CD4-positive, alpha-beta memory T cell (primary cell): ENCODE results near the gene ADAM33. TPM values are rescaled to one million over a fixed set of nuclear protein-coding genes. Genes with fewer than 3 reads are reported as not detected.

ENCODE experiments used
- CTCF ChIA-PET: fragments of 350-600 bp; sonication (Branson Sonifier 250); formaldehyde crosslinking; loops from one replicate; lab custom pipeline; 2021; ENCODE audit warnings: inconsistent platforms; ENCODE audit not compliant: partially characterized antibody; lab: Charles Lee
- POLR2A ChIA-PET: fragments of 350-600 bp; sonication (Branson Sonifier 250); formaldehyde crosslinking; loops from one replicate; lab custom pipeline; 2021; ENCODE audit not compliant: partially characterized antibody; lab: Charles Lee
- DNase-seq, 5 donors: peaks; one replicate each; pipeline versions ENCODE4 v3.0.0 to v3.0.0-alpha.2; 2020 to 2022; ENCODE audit warnings: mixed read lengths in 1 of 5
- H3K27ac ChIP-seq: one replicate; pipeline ENCODE4 v1.7.0; 2013; ENCODE audit warnings: low read depth, low read length
- H3K27me3 ChIP-seq: 2 replicates; pipeline ENCODE4 v1.7.0; 2013; ENCODE audit warnings: mild to moderate bottlenecking, low read length, moderate library complexity; ENCODE audit not compliant: insufficient read depth
- H3K36me3 ChIP-seq: 2 replicates; pipeline ENCODE4 v1.7.0; 2013; ENCODE audit warnings: mild to moderate bottlenecking, low read length, moderate library complexity; ENCODE audit not compliant: insufficient read depth
- H3K4me1 ChIP-seq: 2 replicates; pipeline ENCODE4 v1.7.0; 2013; ENCODE audit warnings: mild to moderate bottlenecking, low read length, moderate library complexity; ENCODE audit not compliant: insufficient read depth
- H3K4me3 ChIP-seq, 2 donors: one replicate each; pipeline ENCODE4 v1.7.0; 2013; ENCODE audit warnings: low read length in 2 of 2, mild to moderate bottlenecking in 1 of 2
- H3K9me3 ChIP-seq, 2 donors: one replicate each; pipeline ENCODE4 v1.7.0; 2013; ENCODE audit warnings: low read length in 2 of 2, control low read depth in 1 of 2; ENCODE audit not compliant: control insufficient read depth in 1 of 2
- H3K27ac Mint-ChIP-seq, 7 donors: one replicate each; pipeline ENCODE4 v1.8.0; 2020 to 2021; ENCODE audit warnings: mixed read lengths in 7 of 7, mild to moderate bottlenecking in 6 of 7, inconsistent platforms in 3 of 7, moderate library complexity in 3 of 7
- H3K27me3 Mint-ChIP-seq, 2 donors: one replicate each; pipeline ENCODE4 v1.8.0; 2020 to 2021; ENCODE audit warnings: mixed read lengths in 2 of 2
- H3K36me3 Mint-ChIP-seq, 2 donors: one replicate each; pipeline ENCODE4 v1.8.0; 2020 to 2021; ENCODE audit warnings: mixed read lengths in 2 of 2, inconsistent platforms in 1 of 2, mild to moderate bottlenecking in 1 of 2
- H3K4me1 Mint-ChIP-seq, 4 donors: one replicate each; pipeline ENCODE4 v1.8.0; 2020 to 2021; ENCODE audit warnings: mixed read lengths in 4 of 4, mild to moderate bottlenecking in 1 of 4
- H3K4me3 Mint-ChIP-seq, 8 donors: one replicate each; pipeline ENCODE4 v1.8.0; 2020 to 2021; ENCODE audit warnings: mixed read lengths in 8 of 8, mild to moderate bottlenecking in 7 of 8, moderate library complexity in 6 of 8, inconsistent platforms in 3 of 8
- H3K9me3 Mint-ChIP-seq, 8 donors: one replicate each; pipeline ENCODE4 v1.8.0; 2020 to 2021; ENCODE audit warnings: mixed read lengths in 8 of 8, mild to moderate bottlenecking in 5 of 8, inconsistent platforms in 3 of 8, moderate library complexity in 1 of 8
- intact Hi-C: fragments of 100-400 bp; cut with micrococcal nuclease; formaldehyde crosslinking; loops from one replicate; pipeline ENCODE4 v1.15.1; 2023
- polyA plus RNA-seq, 2 donors: library from polyadenylated mRNA; unstranded; fragments of 300-500 nt; fragmentation: Illumina TruSeq; gene quantifications; one replicate each; pipeline ENCODE4 v1.2.3, GENCODE V29; 2021
- total RNA-seq, 2 experiments: library from RNA; stranded (reverse); gene quantifications; one replicate each; pipeline ENCODE4 v1.2.3, GENCODE V29; 2021

Gene ADAM33
- total and polyA plus RNA-seq, 4 experiments from 2014 or later = not detected

DNA sequence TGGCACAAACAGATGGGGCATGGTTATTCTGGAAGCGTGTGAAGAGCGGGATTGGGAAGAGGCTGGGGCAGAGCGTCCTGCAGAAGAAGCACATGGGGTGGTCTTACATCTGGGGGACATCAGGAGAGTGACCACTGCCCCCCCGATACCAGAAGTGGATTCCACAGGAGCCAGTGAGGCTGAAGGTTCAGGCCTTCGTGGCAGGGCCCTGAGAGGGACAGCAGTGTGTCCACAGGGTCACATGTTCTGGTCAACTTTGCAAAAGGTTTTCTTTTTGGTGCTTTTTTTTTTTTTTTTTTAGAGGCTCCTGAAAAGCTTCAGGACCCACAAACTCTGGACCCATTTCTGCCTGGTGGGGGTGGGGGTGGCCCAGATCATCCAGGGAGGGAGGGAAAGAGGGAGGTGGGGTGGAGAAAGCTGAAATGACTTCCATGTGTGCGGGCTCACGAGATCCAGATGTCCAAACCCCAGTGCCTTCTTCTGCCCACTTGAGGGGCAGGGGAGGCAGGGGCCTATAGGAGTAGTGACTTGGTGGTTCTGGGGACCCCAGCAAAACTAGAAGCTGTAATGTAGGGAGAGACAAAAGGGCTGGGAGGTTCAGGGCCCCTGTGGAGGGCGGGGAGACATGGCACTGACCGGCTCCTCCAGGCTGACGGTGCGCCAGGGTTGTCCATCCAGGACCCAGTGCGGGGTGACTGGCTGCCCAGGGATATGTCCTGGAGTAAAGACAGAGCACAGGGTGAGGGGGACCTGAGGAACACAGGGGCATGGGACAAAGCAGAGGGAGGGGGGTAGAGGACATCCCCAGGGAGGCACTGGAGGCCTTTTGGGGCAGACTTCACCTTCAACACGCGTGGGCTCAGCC, 2.7 kb downstream of the ADAM33 start:
- peaks cover 17% of the 10 kb centered on the region for H3K27me3 ChIP-seq
- no peak for DNase-seq
- H3K9me3 ChIP-seq = no peaks in the 10 kb centered on the region
- H3K4me3 ChIP-seq = no peak overlapping the region
- no peaks in the 10 kb centered on the region for H3K4me1 ChIP-seq
- ChIA-PET POLR2A (no interaction called here), CTCF (interaction anchor here (3.5 kb wide), 1 partner anchor 31 kb away, joined by 13 read pairs; no protein-coding TSS in a partner anchor)
- no peaks in the 10 kb centered on the region for H3K36me3 ChIP-seq
- no peaks in the 10 kb centered on the region for H3K9me3 Mint-ChIP-seq
- no peak overlapping the region for H3K27ac ChIP-seq
- no peak overlapping the region for H3K27ac Mint-ChIP-seq
- intact Hi-C loops = no loop called here
- no peak overlapping the region for H3K4me3 Mint-ChIP-seq
- H3K4me1 Mint-ChIP-seq = peaks cover 3 to 14% (median 8%) of the 10 kb centered on the region in 4 donors
- no peaks in the 10 kb centered on the region for H3K36me3 Mint-ChIP-seq
- H3K27me3 Mint-ChIP-seq = peaks cover 42 to 50% of the 10 kb centered on the region in 2 donors

DNA sequence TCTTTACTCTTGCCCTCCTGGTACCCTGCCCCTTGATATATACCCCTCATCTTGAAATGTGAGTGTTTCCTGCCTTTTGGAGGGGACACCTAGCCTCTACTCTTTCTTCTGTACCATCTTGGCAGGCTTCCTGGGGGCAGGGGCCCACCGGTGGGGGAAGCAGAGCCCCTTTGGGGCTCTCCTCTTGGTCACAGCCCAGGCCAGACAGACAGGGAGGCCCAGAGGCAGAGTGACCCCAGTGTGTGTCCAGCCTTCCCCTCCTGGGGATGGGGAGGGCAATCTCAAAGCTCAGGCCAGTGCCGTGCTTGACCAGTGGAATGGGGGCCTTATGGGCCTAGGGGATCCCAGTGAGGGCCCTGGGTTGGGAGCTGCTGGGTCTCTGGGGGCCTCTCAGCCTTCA, 3.6 kb downstream of the ADAM33 start:
- no peaks in the 10 kb centered on the region for H3K36me3 Mint-ChIP-seq
- H3K4me1 ChIP-seq = no peaks in the 10 kb centered on the region
- no peaks in the 10 kb centered on the region for H3K9me3 ChIP-seq
- no peak overlapping the region for H3K27ac Mint-ChIP-seq
- H3K9me3 Mint-ChIP-seq = no peaks in the 10 kb centered on the region
- peaks cover 3 to 14% (median 8%) of the 10 kb centered on the region in 4 donors for H3K4me1 Mint-ChIP-seq
- peaks cover 38 to 46% of the 10 kb centered on the region in 2 donors for H3K27me3 Mint-ChIP-seq
- no peak for DNase-seq
- H3K4me3 ChIP-seq = no peak overlapping the region
- H3K36me3 ChIP-seq = no peaks in the 10 kb centered on the region
- no peak overlapping the region for H3K27ac ChIP-seq
- H3K4me3 Mint-ChIP-seq = no peak overlapping the region
- ChIA-PET POLR2A (no interaction called here), CTCF (interaction anchor here (0.8 to 3.5 kb wide), 2 partner anchors 32 to 176 kb away, joined by 3 to 13 read pairs; no protein-coding TSS in a partner anchor)
- intact Hi-C loops = no loop called here
- peaks cover 18% of the 10 kb centered on the region for H3K27me3 ChIP-seq

DNA sequence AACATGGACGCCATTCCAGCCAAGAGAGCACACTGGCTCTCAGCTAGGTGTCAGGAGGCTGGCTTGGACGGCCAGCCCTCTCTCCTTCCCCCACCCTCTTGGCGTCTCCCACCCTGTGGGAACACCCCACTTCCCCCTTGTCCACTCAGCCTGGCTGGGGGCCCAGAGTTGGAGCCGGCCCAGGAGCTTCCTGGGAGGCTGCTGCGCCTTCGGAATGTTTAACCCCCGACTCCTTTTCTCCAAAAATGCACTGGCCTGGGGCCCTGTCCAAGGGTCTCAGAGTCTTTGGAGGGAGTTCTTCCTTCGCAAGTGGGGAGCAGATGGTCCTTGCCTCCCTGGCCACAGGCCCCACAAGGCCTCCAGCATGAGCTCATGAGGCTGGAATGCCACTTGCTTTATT, 4.1 kb downstream of the ADAM33 start:
- POLR2A ChIA-PET = no interaction called here

DNA sequence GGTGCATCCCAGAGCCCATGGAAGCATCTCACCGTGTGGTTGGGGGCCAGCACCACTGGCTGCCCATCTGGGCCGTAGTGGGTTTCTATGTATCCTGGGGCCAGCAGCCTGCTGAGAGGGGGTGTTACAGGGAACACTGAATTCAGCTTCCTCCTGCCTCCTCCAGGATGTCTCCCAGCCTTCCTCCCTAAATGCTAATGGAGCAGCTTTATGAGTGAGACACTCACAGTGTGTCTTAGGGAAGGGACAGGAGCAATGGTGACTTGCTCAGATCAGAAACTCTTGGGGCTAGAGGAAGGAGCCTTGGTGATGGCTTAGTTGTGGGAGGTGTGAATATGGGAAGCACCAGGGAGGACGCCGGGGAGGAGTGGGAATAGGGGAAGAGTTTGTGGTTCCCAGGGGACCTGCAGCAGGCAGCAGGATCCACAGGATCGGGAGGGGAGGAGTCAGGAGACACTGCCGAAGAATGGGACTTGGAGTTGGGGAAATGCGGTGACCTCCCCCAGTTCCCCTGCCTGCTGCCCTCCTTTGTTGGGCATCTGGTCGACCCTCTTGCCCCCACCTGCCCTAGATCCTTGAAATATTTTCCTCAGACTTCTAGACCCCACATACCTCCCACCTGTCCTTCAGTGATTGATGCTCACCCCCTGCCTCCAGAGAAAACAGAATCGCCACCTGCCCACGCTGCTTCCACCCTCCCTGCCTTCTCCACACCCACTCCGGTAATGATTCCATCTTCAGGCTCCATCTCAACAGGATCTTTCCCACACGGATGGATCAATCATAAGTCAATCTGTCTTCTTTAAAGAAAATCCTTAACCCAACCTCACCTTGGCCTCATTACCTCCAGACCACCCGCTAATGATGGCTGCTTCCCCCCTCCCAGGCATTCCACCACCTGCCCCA, 6.6 kb downstream of the ADAM33 start:
- intact Hi-C loops = no loop called here
- no peak for DNase-seq
- H3K9me3 ChIP-seq = no peaks in the 10 kb centered on the region
- peaks cover 18% of the 10 kb centered on the region for H3K27me3 ChIP-seq
- no peak overlapping the region for H3K4me3 Mint-ChIP-seq
- H3K9me3 Mint-ChIP-seq = no peaks in the 10 kb centered on the region
- H3K27me3 Mint-ChIP-seq = peaks cover 36 to 39% of the 10 kb centered on the region in 2 donors
- peaks cover 3% of the 10 kb centered on the region for H3K4me1 ChIP-seq
- POLR2A ChIA-PET = no interaction called here
- CTCF ChIA-PET = interaction anchor here (0.9 to 1.6 kb wide), 4 partner anchors 9 to 51 kb away, joined by 3 to 5 read pairs (median 3); no protein-coding TSS in a partner anchor
- no peak overlapping the region for H3K4me3 ChIP-seq
- H3K27ac Mint-ChIP-seq = no peak overlapping the region
- peaks cover 5 to 13% (median 9%) of the 10 kb centered on the region in 4 donors for H3K4me1 Mint-ChIP-seq
- H3K27ac ChIP-seq = no peak overlapping the region
- no peaks in the 10 kb centered on the region for H3K36me3 ChIP-seq
- no peaks in the 10 kb centered on the region for H3K36me3 Mint-ChIP-seq

More for the DNA sequence above, 4.1 kb downstream of the ADAM33 start:
- H3K4me3 ChIP-seq = no peak overlapping the region
- H3K27ac ChIP-seq = no peak overlapping the region
- intact Hi-C loops = loop anchor here (2.0 kb wide), 1 partner anchor 415 kb away; no protein-coding TSS in a partner anchor
- Mint-ChIP-seq H3K4me3 (no peak overlapping the region), H3K27me3 (peaks cover 39 to 48% of the 10 kb centered on the region in 2 donors), H3K9me3 (no peaks in the 10 kb centered on the region), H3K36me3 (no peaks in the 10 kb centered on the region), H3K4me1 (peaks cover 3 to 14% (median 8%) of the 10 kb centered on the region in 4 donors), H3K27ac (no peak overlapping the region)
- H3K4me1 ChIP-seq = peaks cover 3% of the 10 kb centered on the region
- peaks cover 22% of the 10 kb centered on the region for H3K27me3 ChIP-seq
- no peaks in the 10 kb centered on the region for H3K36me3 ChIP-seq
- H3K9me3 ChIP-seq = no peaks in the 10 kb centered on the region
- CTCF ChIA-PET = interaction anchor here (0.8 to 3.5 kb wide), 6 partner anchors 15 to 415 kb away, joined by 3 to 13 read pairs (median 6); no protein-coding TSS in a partner anchor
- no peak for DNase-seq

DNA sequence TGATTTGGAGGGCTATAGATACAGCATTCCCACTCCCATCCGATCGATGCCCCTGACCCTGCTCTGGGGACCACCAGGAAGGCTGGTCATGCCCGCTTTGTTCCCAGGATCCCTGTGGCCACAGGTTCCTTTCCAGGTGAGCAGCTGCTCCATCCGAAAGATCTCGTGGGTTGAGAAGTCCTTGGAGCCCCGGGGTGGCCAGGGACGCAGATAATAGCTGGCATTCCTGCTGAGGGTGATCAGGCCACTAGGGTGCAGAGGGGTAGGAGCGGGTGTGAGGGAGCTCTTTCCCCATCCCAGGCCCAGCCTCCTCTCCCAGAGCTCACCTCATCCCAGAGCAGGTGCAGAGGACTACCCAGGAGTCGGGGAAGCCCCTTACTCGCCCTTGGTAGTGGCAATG, 7.4 kb downstream of the ADAM33 start:
- Mint-ChIP-seq H3K4me1 (peaks cover 5 to 19% (median 9%) of the 10 kb centered on the region in 4 donors), H3K27me3 (peaks cover 34 to 41% of the 10 kb centered on the region in 2 donors), H3K4me3 (no peak overlapping the region), H3K9me3 (no peaks in the 10 kb centered on the region), H3K36me3 (no peaks in the 10 kb centered on the region), H3K27ac (no peak overlapping the region)
- no peak overlapping the region for H3K4me3 ChIP-seq
- peaks cover 18% of the 10 kb centered on the region for H3K27me3 ChIP-seq
- ChIA-PET CTCF (interaction anchor here (0.9 to 1.5 kb wide), 3 partner anchors 9 to 50 kb away, joined by 3 read pairs; no protein-coding TSS in a partner anchor), POLR2A (no interaction called here)
- H3K36me3 ChIP-seq = no peaks in the 10 kb centered on the region
- intact Hi-C loops = no loop called here
- DNase-seq = no peak
- H3K27ac ChIP-seq = no peak overlapping the region
- peaks cover 3% of the 10 kb centered on the region for H3K4me1 ChIP-seq
- no peaks in the 10 kb centered on the region for H3K9me3 ChIP-seq

DNA sequence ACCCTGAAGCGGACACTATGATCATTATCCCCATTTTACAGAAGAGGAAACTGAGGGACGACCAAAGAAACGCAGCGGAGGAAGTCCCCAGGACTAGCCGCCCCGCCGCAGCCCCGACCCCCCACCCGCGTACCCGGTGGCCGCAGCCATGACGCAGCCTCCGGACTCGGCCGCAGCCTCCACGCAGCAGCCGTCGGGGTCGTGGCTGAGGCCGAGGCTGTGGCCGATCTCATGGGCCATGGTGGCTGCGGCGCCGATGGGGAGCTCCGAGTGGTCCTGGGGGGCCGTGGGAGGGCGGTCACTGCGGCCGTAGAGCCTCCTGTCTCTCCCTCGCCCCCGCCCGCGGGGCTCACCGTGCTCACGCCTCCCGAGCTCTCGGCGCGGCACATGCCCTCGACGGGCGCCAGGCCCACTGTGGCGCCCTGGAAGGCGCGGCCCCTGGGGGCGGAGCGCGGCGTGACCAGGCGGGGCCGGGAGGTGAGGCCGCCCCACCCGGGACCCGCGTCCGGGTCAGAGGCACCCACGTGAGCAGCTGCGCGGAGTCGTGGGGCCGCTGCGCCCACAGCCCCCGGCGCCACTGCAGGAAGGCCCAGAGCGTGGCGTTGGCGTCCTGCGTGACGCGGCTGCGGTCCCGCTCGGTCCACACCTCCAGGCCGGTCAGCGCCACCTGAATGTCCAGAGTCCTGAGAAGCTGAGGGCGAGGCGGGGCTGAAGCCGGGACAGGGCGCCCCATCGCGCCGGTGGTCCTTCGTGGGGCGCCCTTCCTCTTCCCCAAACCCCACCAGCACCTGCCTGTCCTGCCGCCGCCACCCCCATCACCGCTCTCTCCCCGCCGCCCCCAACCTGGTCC, 8.4 kb downstream of the ADAM33 start:
- intact Hi-C loops = no loop called here
- ChIA-PET CTCF (no interaction called here), POLR2A (no interaction called here)
- DNase-seq = no peak
- Mint-ChIP-seq H3K27me3 (peaks cover 30 to 35% of the 10 kb centered on the region in 2 donors), H3K9me3 (no peaks in the 10 kb centered on the region), H3K27ac (no peak overlapping the region), H3K4me3 (peak overlapping the region in 2 of 8 donors; percentile 52 to 58), H3K4me1 (peaks cover 5 to 19% (median 9%) of the 10 kb centered on the region in 4 donors), H3K36me3 (no peaks in the 10 kb centered on the region)
- Histone ChIP-seq H3K4me3 (no peak overlapping the region), H3K27ac (no peak overlapping the region), H3K27me3 (peaks cover 18% of the 10 kb centered on the region), H3K36me3 (no peaks in the 10 kb centered on the region), H3K9me3 (no peaks in the 10 kb centered on the region), H3K4me1 (peaks cover 3% of the 10 kb centered on the region)
